Uterus (tissue), 2 donors: ENCODE results near the gene PKNOX2.

ENCODE experiments used
- POLR2A ChIP-seq, 2 donors: fragments of 450-650 bp; IDR thresholded peaks; one replicate each; pipeline ENCODE4 v1.6.1; 2016; ENCODE audit warnings: antibody characterized with exemption in 2 of 2, mild to moderate bottlenecking in 1 of 2, moderate library complexity in 1 of 2
- TF ChIP-seq, protein P1 (sequence below), 4 experiments: fragments of 200-600 bp in 2 of 4; fragments of 450-650 bp in 2 of 4; sonication (generic) in 2 of 4; IDR thresholded peaks; one replicate each; pipeline ENCODE4 v1.5.1; 2016 to 2019; ENCODE audit warnings: antibody characterized with exemption in 4 of 4, mild to moderate bottlenecking in 2 of 4, moderate library complexity in 1 of 4

DNA sequence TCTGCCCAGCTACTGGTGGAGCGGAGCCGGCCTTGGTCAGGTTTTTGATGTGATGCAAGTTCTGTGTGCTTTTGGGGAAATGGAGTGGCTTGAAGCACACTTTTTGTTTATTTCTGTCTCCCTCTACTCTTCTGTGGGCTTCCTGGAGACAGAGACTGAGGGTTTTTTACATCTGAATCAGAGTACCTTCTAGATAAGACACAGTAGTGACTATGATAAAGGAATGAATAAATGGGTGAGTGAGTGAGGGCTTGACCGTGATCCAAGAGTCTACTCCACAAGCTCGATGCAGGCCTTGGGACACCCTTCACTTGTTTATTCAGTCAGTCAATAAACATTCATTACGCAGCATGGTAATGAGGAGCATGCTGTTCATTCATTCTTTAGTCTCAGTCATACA is 125.7 kb downstream of the PKNOX2 start:
- TF ChIP-seq, protein P1, sequence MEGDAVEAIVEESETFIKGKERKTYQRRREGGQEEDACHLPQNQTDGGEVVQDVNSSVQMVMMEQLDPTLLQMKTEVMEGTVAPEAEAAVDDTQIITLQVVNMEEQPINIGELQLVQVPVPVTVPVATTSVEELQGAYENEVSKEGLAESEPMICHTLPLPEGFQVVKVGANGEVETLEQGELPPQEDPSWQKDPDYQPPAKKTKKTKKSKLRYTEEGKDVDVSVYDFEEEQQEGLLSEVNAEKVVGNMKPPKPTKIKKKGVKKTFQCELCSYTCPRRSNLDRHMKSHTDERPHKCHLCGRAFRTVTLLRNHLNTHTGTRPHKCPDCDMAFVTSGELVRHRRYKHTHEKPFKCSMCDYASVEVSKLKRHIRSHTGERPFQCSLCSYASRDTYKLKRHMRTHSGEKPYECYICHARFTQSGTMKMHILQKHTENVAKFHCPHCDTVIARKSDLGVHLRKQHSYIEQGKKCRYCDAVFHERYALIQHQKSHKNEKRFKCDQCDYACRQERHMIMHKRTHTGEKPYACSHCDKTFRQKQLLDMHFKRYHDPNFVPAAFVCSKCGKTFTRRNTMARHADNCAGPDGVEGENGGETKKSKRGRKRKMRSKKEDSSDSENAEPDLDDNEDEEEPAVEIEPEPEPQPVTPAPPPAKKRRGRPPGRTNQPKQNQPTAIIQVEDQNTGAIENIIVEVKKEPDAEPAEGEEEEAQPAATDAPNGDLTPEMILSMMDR (IDR thresholded peaks at IDR 0.05) = no peak
- TF ChIP-seq POLR2A (IDR thresholded peaks at IDR 0.05) = no peak
